ENCODE data around the gene CD47.
A peak's percentile ranks its signal among the peaks of the same experiment; 100 is the strongest.

CD47 gene

GRCh38 chr3:108091498-108092250 is 843 bp upstream of the CD47 start:
- no peak for DNase-seq (ENCODE audit: low read depth)

DNA sequence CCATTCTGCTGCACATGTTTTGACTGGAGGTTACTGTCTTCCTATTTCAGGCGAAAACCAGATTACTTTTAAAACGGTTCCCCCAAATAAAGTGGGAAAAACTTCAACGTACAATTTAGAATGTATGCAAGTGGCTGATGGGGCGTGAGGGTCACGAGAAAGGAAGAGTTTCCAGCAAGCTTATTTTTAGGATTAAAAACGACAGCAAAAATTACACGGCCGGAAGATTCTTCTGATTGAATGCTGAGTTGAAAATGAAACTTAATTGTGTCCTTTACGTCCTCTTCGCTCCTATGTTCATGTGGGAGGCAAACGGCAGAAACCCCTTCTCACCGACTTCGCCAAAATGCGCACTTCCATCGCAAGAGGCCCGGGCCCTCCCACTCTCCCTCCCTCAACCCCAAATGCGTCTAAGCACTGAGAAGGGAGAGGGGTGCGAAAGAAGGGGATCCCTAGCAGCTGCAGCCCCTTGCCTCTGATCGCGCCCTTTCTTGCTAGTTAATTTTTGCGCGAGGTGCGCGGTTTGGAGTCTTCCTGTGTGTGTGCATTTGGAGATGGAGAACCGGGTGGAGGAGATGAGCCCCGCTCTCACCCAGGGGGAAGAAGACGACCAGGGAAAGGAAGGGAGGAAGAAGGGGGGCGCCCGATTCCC is 656 bp downstream of the CD47 start:
- DNase-seq (ENCODE audit: low read depth) = no peak

- DNase-seq (ENCODE audit: low read depth) = no peak
Measured at GRCh38 chr3:108089579-108089978, 1.3 kb downstream of the CD47 start.

DNA sequence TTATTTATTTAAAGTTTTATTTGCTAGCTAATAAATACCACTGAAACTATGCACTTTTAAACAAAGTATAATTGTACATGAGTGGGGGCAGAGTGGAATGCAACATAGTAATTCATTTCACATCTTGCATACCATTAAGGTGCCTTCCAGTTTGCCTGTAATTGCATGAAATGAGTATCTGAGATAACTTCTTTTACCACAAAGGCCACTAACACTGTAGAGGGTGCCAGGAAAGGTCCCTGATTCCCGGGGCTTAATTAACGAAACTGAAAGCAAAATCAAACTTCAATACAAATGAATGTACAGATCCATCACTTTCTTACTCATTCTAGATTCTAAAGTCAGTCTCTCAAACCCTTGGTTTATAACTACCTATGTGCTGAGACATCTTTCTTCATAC is 2.1 kb downstream of the CD47 start:
- DNase-seq (ENCODE audit: low read depth) = no peak

- DNase-seq (ENCODE audit: low read depth) = no peak
Measured at GRCh38 chr3:108088146-108088545, 2.7 kb downstream of the CD47 start.

DNA sequence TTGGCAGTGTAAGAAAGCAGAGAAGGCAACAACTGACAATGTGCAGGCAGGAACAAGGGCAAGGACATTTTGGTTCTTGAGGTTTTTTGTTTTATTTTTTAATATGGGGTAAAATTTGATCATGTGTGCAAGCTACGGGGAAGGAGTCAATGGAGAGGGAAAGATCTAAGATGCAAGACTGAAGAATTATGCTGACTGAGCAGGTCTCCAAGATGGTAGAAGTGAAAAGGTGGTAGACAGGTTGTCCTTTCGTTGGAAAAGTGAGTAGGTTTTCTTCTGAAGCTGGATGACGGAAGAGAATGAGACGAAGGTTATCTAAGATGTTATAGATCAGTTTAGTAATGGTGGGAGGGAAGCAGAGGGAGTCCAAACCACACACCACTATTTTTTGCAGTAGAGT is 4.2 kb downstream of the CD47 start:
- DNase-seq (ENCODE audit: low read depth) = no peak

- DNase-seq (ENCODE audit: low read depth) = no peak
Measured at GRCh38 chr3:108085810-108086350, 5.0 kb downstream of the CD47 start.

DNA sequence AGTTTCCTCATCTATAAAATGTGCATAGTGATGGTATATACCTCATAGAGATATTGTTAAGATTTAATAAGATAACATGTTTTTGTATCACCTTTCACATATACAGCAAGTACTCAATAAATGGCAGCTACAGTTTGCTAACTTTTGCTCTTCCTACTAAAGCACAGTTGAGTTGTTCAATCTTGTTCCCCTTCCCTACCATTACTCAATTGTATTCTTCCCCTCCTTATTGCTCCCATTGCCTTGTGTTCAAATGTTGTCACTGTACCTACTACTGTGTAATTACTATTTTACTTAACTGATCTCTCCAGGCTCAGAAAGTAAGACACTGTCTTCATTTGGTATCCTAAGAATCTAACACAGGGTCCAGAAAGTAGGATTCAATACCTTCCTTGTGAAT is 5.5 kb downstream of the CD47 start:
- no peak for DNase-seq (ENCODE audit: low read depth)

GRCh38 chr3:108079877-108080276 is 11.0 kb downstream of the CD47 start:
- DNase-seq (ENCODE audit: low read depth) = no peak

DNA sequence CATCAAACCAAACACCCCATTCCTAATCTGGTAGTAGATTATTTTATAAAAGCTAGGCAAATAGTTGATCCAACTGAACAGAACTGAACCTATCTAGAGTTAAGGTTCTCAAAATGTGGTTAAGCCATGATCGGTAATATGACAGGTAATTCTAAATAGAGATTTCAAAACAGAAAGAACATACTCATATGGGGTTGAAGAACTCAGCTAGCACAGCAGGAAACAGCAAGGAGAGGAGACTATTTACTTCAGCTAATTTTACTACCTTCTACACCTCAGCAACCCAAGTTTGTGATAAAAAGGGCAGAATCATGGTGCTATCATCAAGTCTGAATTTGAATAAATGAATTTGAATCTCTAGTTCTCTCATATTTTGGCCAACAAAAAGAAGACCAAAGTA is 11.8 kb downstream of the CD47 start:
- DNase-seq (ENCODE audit: low read depth) = no peak

GRCh38 chr3:108076564-108076963 is 14.3 kb downstream of the CD47 start:
- peak; percentile 68 for DNase-seq (ENCODE audit: low read depth)

DNA sequence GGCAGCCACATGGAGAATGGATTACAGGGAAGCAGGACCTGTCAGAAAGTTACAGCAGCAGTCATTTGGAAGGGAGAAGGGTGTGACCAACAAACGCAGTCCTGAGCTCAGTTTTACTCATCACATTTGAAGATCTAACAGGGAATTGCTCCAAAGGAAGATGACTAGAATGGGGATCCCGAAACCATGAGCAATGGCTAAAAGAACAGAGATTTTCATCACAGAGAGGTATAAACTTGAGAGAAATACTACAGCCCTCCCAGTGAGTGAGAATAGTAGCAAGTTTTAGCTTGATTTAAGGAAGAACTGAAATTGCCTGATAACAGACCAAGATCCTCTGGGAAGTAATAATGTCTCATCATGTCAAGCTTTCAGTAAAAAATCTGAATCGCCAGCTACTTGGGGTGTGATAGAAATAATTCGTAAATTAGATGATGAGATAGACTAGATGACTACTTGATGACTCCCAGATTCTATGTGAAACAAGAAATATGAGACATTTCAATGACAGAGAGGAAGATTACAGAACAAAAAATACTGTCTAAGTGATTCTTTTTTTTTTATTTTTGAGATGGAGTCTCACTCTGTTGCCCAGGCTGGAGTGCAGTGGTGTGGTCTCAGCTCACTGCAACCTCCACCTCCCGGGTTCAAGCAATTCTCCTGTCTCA is 16.9 kb downstream of the CD47 start:
- DNase-seq (ENCODE audit: low read depth) = no peak

DNA sequence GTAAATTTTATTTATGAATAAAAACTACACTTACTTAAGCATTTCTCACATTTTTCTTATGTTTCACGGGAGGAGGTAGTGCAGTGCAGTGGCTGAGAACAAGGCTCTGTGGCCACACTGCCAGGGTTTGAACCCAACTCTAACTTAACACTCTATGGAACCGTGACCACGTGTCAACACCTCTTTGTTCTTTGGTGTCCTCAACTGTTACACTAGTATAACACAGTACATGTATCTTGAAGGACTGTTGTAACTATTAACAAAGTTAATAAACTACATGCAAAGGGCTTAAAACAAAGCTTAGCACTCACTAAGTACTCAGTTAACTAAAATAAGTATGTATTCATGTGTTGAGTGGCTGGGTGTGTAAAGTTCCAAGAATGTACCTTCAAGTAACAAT is 19.5 kb downstream of the CD47 start:
- DNase-seq (ENCODE audit: low read depth) = no peak

DNA sequence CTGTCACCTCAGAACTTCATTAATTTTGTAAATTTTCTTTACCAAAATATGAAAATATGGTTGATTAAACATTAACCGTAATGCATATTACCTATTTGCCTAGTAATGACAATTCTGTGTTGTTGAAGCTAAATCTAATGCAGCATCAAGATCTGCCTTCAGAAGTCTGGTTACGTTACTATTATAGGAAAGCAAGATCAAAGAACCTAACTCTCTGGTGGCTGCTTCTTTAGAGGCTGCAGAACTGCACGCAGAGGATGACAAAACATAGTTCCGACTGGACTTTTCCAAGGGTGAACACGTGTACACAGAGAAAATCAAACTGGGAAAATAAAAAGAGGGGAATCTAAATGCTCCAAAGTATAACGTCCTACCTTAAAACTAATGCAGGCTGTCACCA is 20.5 kb downstream of the CD47 start:
- DNase-seq (ENCODE audit: low read depth) = no peak

GRCh38 chr3:108067768-108068167 is 23.1 kb downstream of the CD47 start:
- no peak for DNase-seq (ENCODE audit: low read depth)

DNA sequence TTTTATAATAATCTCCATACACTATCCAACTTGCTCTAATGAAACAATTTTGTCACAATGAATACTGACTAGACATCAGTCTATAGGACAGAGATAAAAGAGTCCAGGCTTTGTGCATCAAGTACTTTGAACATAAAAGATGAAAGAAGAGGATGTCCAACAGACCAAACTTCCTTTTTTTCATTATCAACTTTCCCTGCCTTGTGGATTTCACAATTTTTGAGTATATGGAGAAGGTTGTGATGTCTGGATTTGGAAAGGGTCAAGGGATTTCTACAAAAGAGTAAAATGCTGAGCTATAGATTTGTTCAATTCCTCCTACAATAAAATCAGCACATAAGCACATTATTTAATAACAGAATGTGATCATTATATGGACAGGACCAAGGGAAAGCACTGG is 25.7 kb downstream of the CD47 start:
- DNase-seq (ENCODE audit: low read depth) = no peak

DNA sequence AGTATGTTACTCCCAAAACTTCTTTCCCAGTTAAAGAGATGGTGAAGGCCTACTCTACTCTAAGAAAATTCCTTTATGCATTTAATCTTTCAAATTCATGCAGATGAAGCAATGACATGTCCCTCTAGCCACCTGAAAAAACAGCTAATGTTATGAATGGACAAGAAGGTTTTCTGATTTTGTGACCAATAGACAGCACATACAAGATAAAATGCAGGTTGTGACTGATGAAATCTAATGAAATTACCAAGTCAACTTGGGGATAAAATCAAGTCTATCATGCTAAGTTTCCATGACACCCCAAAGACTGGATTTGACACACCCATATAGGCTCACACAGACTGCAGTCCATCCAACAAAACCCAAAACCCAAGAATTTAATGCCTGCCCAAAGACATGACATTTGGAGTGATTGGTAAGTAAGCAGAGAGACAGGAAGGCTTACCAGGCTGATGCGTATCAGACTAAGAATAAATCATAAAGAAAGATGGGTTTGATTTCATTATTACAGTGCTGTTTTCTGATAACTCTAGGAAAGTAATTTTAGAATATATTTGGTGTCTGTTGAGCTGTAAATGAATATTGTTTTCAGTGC is 26.4 kb downstream of the CD47 start:
- no peak for DNase-seq (ENCODE audit: low read depth)

DNA sequence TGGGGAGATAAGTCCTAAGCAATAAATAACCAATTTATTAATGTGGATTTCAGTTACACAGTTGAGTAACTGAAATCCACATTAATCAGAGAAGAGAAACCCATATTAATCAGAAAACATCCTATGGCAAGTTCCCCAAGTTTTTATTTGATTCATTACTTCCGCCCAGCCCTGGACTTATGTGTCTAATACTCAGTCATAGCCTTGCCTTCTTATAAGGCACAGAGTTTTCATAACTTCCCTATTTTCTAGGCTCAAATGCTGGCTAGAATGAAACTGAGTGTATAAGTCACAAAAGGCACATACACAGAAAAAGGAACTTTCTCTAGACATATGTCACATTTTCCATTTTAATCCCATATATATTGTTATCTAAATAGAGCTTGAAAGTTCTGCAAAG is 28.8 kb downstream of the CD47 start:
- DNase-seq (ENCODE audit: low read depth) = no peak

DNA sequence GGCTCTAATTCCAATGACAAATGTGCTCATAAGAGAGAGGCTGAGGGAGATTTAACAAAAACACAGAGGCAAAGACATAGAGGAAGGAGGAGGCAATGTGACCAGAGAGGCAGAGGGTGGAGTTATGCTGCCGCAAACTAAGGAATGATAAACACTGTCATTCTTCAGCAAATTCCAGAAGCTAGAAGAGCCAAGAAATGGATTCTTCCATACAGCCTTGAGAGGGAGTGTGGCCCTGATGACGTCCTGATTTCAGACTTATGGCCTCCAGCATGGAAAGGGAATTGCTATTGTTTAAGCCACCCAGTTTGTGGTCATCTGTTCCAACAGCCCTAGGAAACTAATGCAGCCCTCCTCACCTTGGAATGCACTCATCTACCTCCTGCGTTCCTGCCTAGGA is 30.5 kb downstream of the CD47 start:
- no peak for DNase-seq (ENCODE audit: low read depth)

- no peak for DNase-seq (ENCODE audit: low read depth)
Measured at GRCh38 chr3:108055931-108056330, 34.9 kb downstream of the CD47 start.

- DNase-seq (ENCODE audit: low read depth) = no peak
Measured at GRCh38 chr3:108054935-108055334, 35.9 kb downstream of the CD47 start.

DNA sequence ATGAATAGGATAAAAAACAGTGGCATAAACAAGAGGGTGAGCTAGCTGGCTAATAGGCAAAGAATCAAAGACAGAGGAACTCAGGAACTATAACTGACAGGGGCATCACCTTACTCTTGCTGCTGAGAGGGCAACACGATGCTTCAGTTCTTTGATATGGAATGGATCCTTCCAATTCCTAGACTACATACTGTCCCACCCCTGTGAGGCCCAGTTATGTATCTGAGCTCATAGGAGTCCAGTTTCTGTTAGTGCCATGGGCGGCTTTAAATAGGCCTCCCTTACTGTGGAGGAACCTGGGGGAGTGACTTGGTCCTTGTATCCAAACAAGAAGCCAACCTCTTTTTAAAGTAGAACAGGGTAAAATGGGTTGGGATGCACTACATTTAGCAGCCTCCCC is 37.3 kb downstream of the CD47 start:
- no peak for DNase-seq (ENCODE audit: low read depth)

DNA sequence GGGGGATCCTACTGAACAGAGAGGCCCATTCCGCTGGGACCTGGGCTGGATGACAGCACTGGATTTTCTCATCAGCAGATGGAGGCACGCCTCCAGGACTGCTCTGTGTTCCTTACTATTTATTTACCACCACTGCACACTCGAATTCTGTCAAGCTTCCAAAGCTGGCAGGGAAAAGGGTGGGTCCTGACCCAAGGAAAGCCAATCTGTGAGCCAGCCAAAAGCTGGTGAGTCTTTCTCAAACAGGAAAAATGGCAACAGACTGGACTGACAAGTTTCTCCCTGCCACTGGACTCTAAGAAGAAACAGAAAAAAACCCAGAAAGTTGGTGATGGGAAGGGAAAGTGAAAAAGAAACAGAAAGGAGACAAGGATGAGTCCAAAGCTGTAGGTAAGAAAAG is 37.8 kb downstream of the CD47 start:
- no peak for DNase-seq (ENCODE audit: low read depth)
